ENCODE results near the gene SGK1. TPM values are rescaled to one million over a fixed set of nuclear protein-coding genes. Genes with fewer than 3 reads are reported as not detected.
"Not testable (repeated sequence)": the region's sequence is repeated elsewhere in the genome, so short reads cannot be mapped to it uniquely, and the experiment has no call there.

Gene SGK1
- total and polyA plus RNA-seq, 4 donors = 68.9 to 299 (median 148) TPM

GRCh38 chr6:134185277-134185676, 132.6 kb downstream of the SGK1 start:
- Histone ChIP-seq H3K9ac (ENCODE audit: insufficient read depth in 1 of 2, low read length in 2 of 2) (no peak overlapping the region), H3K27me3 (ENCODE audit: control insufficient read depth in 3 of 3, insufficient read depth in 3 of 3, low read length in 2 of 3) (no peaks in the 10 kb centered on the region), H3K4me3 (no peak overlapping the region), H3K4me1 (ENCODE audit: control insufficient read depth in 5 of 5, insufficient read depth in 5 of 5, low read length in 5 of 5) (peaks cover 0 to 1% (median 0%) of the 10 kb centered on the region in 5 donors), H3K36me3 (ENCODE audit: control insufficient read depth in 4 of 4, insufficient read depth in 4 of 4, low read length in 4 of 4) (no peaks in the 10 kb centered on the region), H3K27ac (ENCODE audit: low read depth in 1 of 2, low read length in 1 of 2) (no peak overlapping the region), H3K9me3 (ENCODE audit: control insufficient read depth in 4 of 4, insufficient read depth in 3 of 4, low read length in 3 of 4) (peaks cover 0 to 2% (median 0%) of the 10 kb centered on the region in 4 donors)
- TF ChIP-seq CTCF (IDR thresholded peaks at IDR 0.05; ENCODE audit: control extremely low read depth, extremely low read depth) = no peak
- DNase-seq (no peak), ATAC-seq (ENCODE audit: insufficient read depth, low FRiP score) (no peak)

- Histone ChIP-seq H3K4me1 (ENCODE audit: control insufficient read depth in 5 of 5, insufficient read depth in 5 of 5, low read length in 5 of 5) (peaks cover 0 to 1% (median 0%) of the 10 kb centered on the region in 5 donors), H3K9ac (ENCODE audit: insufficient read depth in 1 of 2, low read length in 2 of 2) (no peak overlapping the region), H3K4me3 (no peak overlapping the region), H3K27ac (ENCODE audit: low read depth in 1 of 2, low read length in 1 of 2) (no peak overlapping the region), H3K36me3 (ENCODE audit: control insufficient read depth in 4 of 4, insufficient read depth in 4 of 4, low read length in 4 of 4) (no peaks in the 10 kb centered on the region), H3K9me3 (ENCODE audit: control insufficient read depth in 4 of 4, insufficient read depth in 3 of 4, low read length in 3 of 4) (peaks cover 0 to 2% (median 0%) of the 10 kb centered on the region in 4 donors), H3K27me3 (ENCODE audit: control insufficient read depth in 3 of 3, insufficient read depth in 3 of 3, low read length in 2 of 3) (no peaks in the 10 kb centered on the region)
- DNase-seq = no peak
- WGBS, 2 donors = 91 to 94% methylated on average over 7 of the region's 7 CpGs
- no peak for TF ChIP-seq CTCF (IDR thresholded peaks at IDR 0.05; ENCODE audit: control extremely low read depth, extremely low read depth)
- ATAC-seq (ENCODE audit: insufficient read depth, low FRiP score) = no peak
Observed at GRCh38 chr6:134183844-134184243, 134.1 kb downstream of the SGK1 start.

- no peaks in the 10 kb centered on the region for H3K36me3 ChIP-seq (ENCODE audit: control insufficient read depth in 4 of 4, insufficient read depth in 4 of 4, low read length in 4 of 4)
- DNase-seq = no peak
- peaks cover 0 to 8% (median 0%) of the 10 kb centered on the region in 5 donors for H3K4me1 ChIP-seq (ENCODE audit: control insufficient read depth in 5 of 5, insufficient read depth in 5 of 5, low read length in 5 of 5)
- no peak for ATAC-seq (ENCODE audit: insufficient read depth, low FRiP score)
- peaks cover 0 to 2% (median 0%) of the 10 kb centered on the region in 4 donors for H3K9me3 ChIP-seq (ENCODE audit: control insufficient read depth in 4 of 4, insufficient read depth in 3 of 4, low read length in 3 of 4)
- H3K27ac ChIP-seq (ENCODE audit: low read depth in 1 of 2, low read length in 1 of 2) = no peak overlapping the region
- WGBS, 2 donors = 76 to 90% methylated on average over 6 of the region's 6 CpGs
- no peak overlapping the region for H3K4me3 ChIP-seq
- TF ChIP-seq CTCF (IDR thresholded peaks at IDR 0.05; ENCODE audit: control extremely low read depth, extremely low read depth) = no peak
- H3K9ac ChIP-seq (ENCODE audit: insufficient read depth in 1 of 2, low read length in 2 of 2) = no peak overlapping the region
- no peaks in the 10 kb centered on the region for H3K27me3 ChIP-seq (ENCODE audit: control insufficient read depth in 3 of 3, insufficient read depth in 3 of 3, low read length in 2 of 3)
Observed at GRCh38 chr6:134182528-134182927, 135.4 kb downstream of the SGK1 start.

- DNase-seq; H3K9me3 ChIP-seq (ENCODE audit: control insufficient read depth in 4 of 4, insufficient read depth in 3 of 4, low read length in 3 of 4); ATAC-seq (ENCODE audit: insufficient read depth, low FRiP score); H3K4me3 ChIP-seq; H3K9ac ChIP-seq (ENCODE audit: insufficient read depth in 1 of 2, low read length in 2 of 2); H3K27ac ChIP-seq (ENCODE audit: low read depth in 1 of 2, low read length in 1 of 2); H3K36me3 ChIP-seq (ENCODE audit: control insufficient read depth in 4 of 4, insufficient read depth in 4 of 4, low read length in 4 of 4); H3K27me3 ChIP-seq (ENCODE audit: control insufficient read depth in 3 of 3, insufficient read depth in 3 of 3, low read length in 2 of 3): not testable (repeated sequence)
- H3K4me1 ChIP-seq (ENCODE audit: control insufficient read depth in 5 of 5, insufficient read depth in 5 of 5, low read length in 5 of 5) = peaks cover 0 to 10% (median 0%) of the 10 kb centered on the region in 5 donors
- 81 to 82% methylated on average over 5 of the region's 5 CpGs for WGBS, 2 donors
Observed at GRCh38 chr6:134181726-134182125, 136.2 kb downstream of the SGK1 start.

- peaks cover 0 to 14% (median 0%) of the 10 kb centered on the region in 5 donors for H3K4me1 ChIP-seq (ENCODE audit: control insufficient read depth in 5 of 5, insufficient read depth in 5 of 5, low read length in 5 of 5)
- not testable (repeated sequence) for H3K9me3 ChIP-seq (ENCODE audit: control insufficient read depth in 4 of 4, insufficient read depth in 3 of 4, low read length in 3 of 4); H3K27ac ChIP-seq (ENCODE audit: low read depth in 1 of 2, low read length in 1 of 2); H3K36me3 ChIP-seq (ENCODE audit: control insufficient read depth in 4 of 4, insufficient read depth in 4 of 4, low read length in 4 of 4); H3K4me3 ChIP-seq; ATAC-seq (ENCODE audit: insufficient read depth, low FRiP score); DNase-seq; H3K9ac ChIP-seq (ENCODE audit: insufficient read depth in 1 of 2, low read length in 2 of 2); H3K27me3 ChIP-seq (ENCODE audit: control insufficient read depth in 3 of 3, insufficient read depth in 3 of 3, low read length in 2 of 3)
- WGBS, 2 donors = 81 to 94% methylated on average over 8 of the region's 8 CpGs
Observed at GRCh38 chr6:134181251-134181650, 136.7 kb downstream of the SGK1 start.

- ATAC-seq (ENCODE audit: insufficient read depth, low FRiP score); H3K9me3 ChIP-seq (ENCODE audit: control insufficient read depth in 4 of 4, insufficient read depth in 3 of 4, low read length in 3 of 4); DNase-seq; H3K4me3 ChIP-seq; H3K27ac ChIP-seq (ENCODE audit: low read depth in 1 of 2, low read length in 1 of 2); H3K36me3 ChIP-seq (ENCODE audit: control insufficient read depth in 4 of 4, insufficient read depth in 4 of 4, low read length in 4 of 4); H3K27me3 ChIP-seq (ENCODE audit: control insufficient read depth in 3 of 3, insufficient read depth in 3 of 3, low read length in 2 of 3); H3K9ac ChIP-seq (ENCODE audit: insufficient read depth in 1 of 2, low read length in 2 of 2): not testable (repeated sequence)
- H3K4me1 ChIP-seq (ENCODE audit: control insufficient read depth in 5 of 5, insufficient read depth in 5 of 5, low read length in 5 of 5) = peaks cover 0 to 14% (median 0%) of the 10 kb centered on the region in 5 donors
- 96 to 100% methylated on average over 4 of the region's 4 CpGs for WGBS, 2 donors
Observed at GRCh38 chr6:134180540-134180939, 137.4 kb downstream of the SGK1 start.

All from lung (tissue), 12 donors.